PC-3 (cell line): ENCODE results near the gene IWS1. TPM values are rescaled to one million over a fixed set of nuclear protein-coding genes. Genes with fewer than 3 reads are reported as not detected.

Source experiments
- ATAC-seq: fragments of 200-7000 bp; cut with Tn5 transposase; 2 replicates; pipeline ENCODE4 v1.9.1; 2020; ENCODE audit warnings: mild to moderate bottlenecking, moderate library complexity
- BruUV-seq: library from RNA; stranded (reverse); fragments of 400-500 nt; replicated peaks from 2 replicates; lab custom pipeline; 2021; lab: Mats Ljungman, UMichigan
- CTCF ChIA-PET: fragments of 300-600 bp; sonication (Branson Sonifier 250); formaldehyde crosslinking; loops from one replicate; lab custom pipeline; 2022; ENCODE audit warnings: antibody characterized with exemption; lab: Charles Lee
- POLR2A ChIA-PET: fragments of 300-600 bp; sonication (Branson Sonifier 250); formaldehyde crosslinking; loops from one replicate; lab custom pipeline; 2022; ENCODE audit warnings: antibody characterized with exemption; ENCODE audit not compliant: unreplicated experiment; lab: Charles Lee
- DNase-seq: peaks from one replicate; pipeline ENCODE4 v3.0.0-alpha.2; 2015
- H2AFZ ChIP-seq: fragments of 300-600 bp; sonication (generic); 2 replicates; pipeline ENCODE4 v1.6.0; 2016; ENCODE audit warnings: antibody characterized with exemption, low read length
- H3F3A ChIP-seq: fragments of 300-600 bp; sonication (generic); one replicate; pipeline ENCODE4 v1.6.0; 2017; ENCODE audit warnings: antibody characterized with exemption, low read length, control low read depth, mild to moderate bottlenecking; ENCODE audit not compliant: unreplicated experiment
- H3K27ac ChIP-seq: fragments of 300-600 bp; sonication (generic); 2 replicates; pipeline ENCODE4 v1.5.1; 2016; ENCODE audit warnings: mild to moderate bottlenecking, low read length
- H3K27me3 ChIP-seq: fragments of 300-600 bp; sonication (generic); 2 replicates; pipeline ENCODE4 v1.6.1; 2016; ENCODE audit warnings: low read length, mixed read lengths
- H3K36me3 ChIP-seq: fragments of 300-600 bp; sonication (generic); 2 replicates; pipeline ENCODE4 v1.6.1; 2016; ENCODE audit warnings: low read depth, mixed run types, low read length, mixed read lengths
- H3K4me1 ChIP-seq: fragments of 300-600 bp; sonication (generic); 2 replicates; pipeline ENCODE4 v1.5.1; 2016; ENCODE audit warnings: low read length; ENCODE audit not compliant: insufficient read depth
- H3K4me2 ChIP-seq: fragments of 300-600 bp; sonication (generic); 2 replicates; pipeline ENCODE4 v1.6.0; 2016; ENCODE audit warnings: low read length
- H3K4me3 ChIP-seq: fragments of 300-600 bp; sonication (generic); 2 replicates; pipeline ENCODE4 v1.5.1; 2016; ENCODE audit warnings: mild to moderate bottlenecking, low read length, mixed read lengths
- H3K79me2 ChIP-seq: fragments of 300-600 bp; sonication (generic); 2 replicates; pipeline ENCODE4 v1.6.1; 2017; ENCODE audit warnings: low read length, mixed read lengths
- H3K9ac ChIP-seq: fragments of 300-600 bp; sonication (generic); 2 replicates; pipeline ENCODE4 v1.6.0; 2016; ENCODE audit warnings: mild to moderate bottlenecking, low read length
- H3K9me2 ChIP-seq: fragments of 300-600 bp; sonication (generic); replicated peaks from 2 replicates; pipeline ENCODE4 v1.6.1; 2016; ENCODE audit warnings: mixed run types, low read length, mixed read lengths
- H3K9me3 ChIP-seq: fragments of 300-600 bp; sonication (generic); 2 replicates; pipeline ENCODE4 v1.6.1; 2016; ENCODE audit warnings: low read length, mixed read lengths
- H4K20me1 ChIP-seq: fragments of 300-600 bp; sonication (generic); 2 replicates; pipeline ENCODE4 v1.6.1; 2016; ENCODE audit warnings: low read length, mixed read lengths
- EZH2 ChIP-seq: fragments of 300-600 bp; sonication (generic); IDR thresholded peaks from one replicate; pipeline ENCODE4 v1.6.1; 2017; ENCODE audit warnings: antibody characterized with exemption, mild to moderate bottlenecking, low read length; ENCODE audit not compliant: unreplicated experiment
- EZH2phosphoT487 ChIP-seq: fragments of 300-600 bp; sonication (generic); IDR thresholded peaks from 2 replicates; pipeline ENCODE4 v1.6.1; 2018; ENCODE audit warnings: mild to moderate bottlenecking, antibody characterized with exemption, low read length, borderline replicate concordance
- intact Hi-C: fragments of 100-400 bp; cut with micrococcal nuclease; formaldehyde crosslinking; loops from 2 replicates; pipeline ENCODE4 v1.9.0; 2023
- total RNA-seq: library from RNA; depleted of rRNA; stranded (reverse); fragments of >200 nt; gene quantifications from 2 replicates; pipeline ENCODE4 v1.2.3, GENCODE V29; 2014
- TF ChIP-seq, protein P1 (sequence below): fragments of 300-600 bp; sonication (generic); conservative IDR thresholded peaks from 2 replicates; pipeline ENCODE4 v1.5.1; 2017; ENCODE audit warnings: antibody characterized with exemption, low read depth, mild to moderate bottlenecking, low read length

IWS1 gene
- total RNA-seq, 1 experiment from 2014 or later, result 51.4 TPM

- Histone ChIP-seq H3K4me1 (peaks cover 12% of the 10 kb centered on the region), H3K9me3 (no peaks in the 10 kb centered on the region), H2AFZ (no peak overlapping the region), H3K4me2 (no peak overlapping the region), H3K36me3 (no peaks in the 10 kb centered on the region), H4K20me1 (no peaks in the 10 kb centered on the region), H3K4me3 (no peak overlapping the region), H3K79me2 (no peaks in the 10 kb centered on the region), H3K27me3 (no peaks in the 10 kb centered on the region), H3K9me2 (no peaks in the 10 kb centered on the region), H3F3A (no peaks in the 10 kb centered on the region), H3K9ac (no peak overlapping the region), H3K27ac (no peak overlapping the region)
- TF ChIP-seq EZH2phosphoT487 (no peak), EZH2 (no peak)
- TF ChIP-seq, protein P1, sequence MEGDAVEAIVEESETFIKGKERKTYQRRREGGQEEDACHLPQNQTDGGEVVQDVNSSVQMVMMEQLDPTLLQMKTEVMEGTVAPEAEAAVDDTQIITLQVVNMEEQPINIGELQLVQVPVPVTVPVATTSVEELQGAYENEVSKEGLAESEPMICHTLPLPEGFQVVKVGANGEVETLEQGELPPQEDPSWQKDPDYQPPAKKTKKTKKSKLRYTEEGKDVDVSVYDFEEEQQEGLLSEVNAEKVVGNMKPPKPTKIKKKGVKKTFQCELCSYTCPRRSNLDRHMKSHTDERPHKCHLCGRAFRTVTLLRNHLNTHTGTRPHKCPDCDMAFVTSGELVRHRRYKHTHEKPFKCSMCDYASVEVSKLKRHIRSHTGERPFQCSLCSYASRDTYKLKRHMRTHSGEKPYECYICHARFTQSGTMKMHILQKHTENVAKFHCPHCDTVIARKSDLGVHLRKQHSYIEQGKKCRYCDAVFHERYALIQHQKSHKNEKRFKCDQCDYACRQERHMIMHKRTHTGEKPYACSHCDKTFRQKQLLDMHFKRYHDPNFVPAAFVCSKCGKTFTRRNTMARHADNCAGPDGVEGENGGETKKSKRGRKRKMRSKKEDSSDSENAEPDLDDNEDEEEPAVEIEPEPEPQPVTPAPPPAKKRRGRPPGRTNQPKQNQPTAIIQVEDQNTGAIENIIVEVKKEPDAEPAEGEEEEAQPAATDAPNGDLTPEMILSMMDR, result no peak
- CTCF ChIA-PET, result no interaction called here
- POLR2A ChIA-PET, result no interaction called here
- no TSS peak for BruUV-seq
- DNase-seq (no peak), ATAC-seq (no peak)
- intact Hi-C loops, result no loop called here
Measured at GRCh38 chr2:127565261-127566138, 39.2 kb upstream of the IWS1 start.

GRCh38 chr2:127564429-127565260, 38.4 kb upstream of the IWS1 start:
- no TSS peak for BruUV-seq
- Histone ChIP-seq H3K9me2 (no peaks in the 10 kb centered on the region), H3F3A (no peaks in the 10 kb centered on the region), H3K27ac (no peak overlapping the region), H3K4me1 (peaks cover 8% of the 10 kb centered on the region), H2AFZ (no peak overlapping the region), H3K4me2 (no peak overlapping the region), H3K36me3 (no peaks in the 10 kb centered on the region), H3K9me3 (no peaks in the 10 kb centered on the region), H3K27me3 (no peaks in the 10 kb centered on the region), H4K20me1 (no peaks in the 10 kb centered on the region), H3K9ac (no peak overlapping the region), H3K4me3 (no peak overlapping the region), H3K79me2 (no peaks in the 10 kb centered on the region)
- no peak for TF ChIP-seq EZH2phosphoT487
- TF ChIP-seq EZH2, result no peak
- CTCF ChIA-PET, result no interaction called here
- no peak for ATAC-seq
- no peak for DNase-seq
- intact Hi-C loops, result no loop called here
- POLR2A ChIA-PET, result no interaction called here
